ENCODE measurements around the gene RHBDD1.

DNA sequence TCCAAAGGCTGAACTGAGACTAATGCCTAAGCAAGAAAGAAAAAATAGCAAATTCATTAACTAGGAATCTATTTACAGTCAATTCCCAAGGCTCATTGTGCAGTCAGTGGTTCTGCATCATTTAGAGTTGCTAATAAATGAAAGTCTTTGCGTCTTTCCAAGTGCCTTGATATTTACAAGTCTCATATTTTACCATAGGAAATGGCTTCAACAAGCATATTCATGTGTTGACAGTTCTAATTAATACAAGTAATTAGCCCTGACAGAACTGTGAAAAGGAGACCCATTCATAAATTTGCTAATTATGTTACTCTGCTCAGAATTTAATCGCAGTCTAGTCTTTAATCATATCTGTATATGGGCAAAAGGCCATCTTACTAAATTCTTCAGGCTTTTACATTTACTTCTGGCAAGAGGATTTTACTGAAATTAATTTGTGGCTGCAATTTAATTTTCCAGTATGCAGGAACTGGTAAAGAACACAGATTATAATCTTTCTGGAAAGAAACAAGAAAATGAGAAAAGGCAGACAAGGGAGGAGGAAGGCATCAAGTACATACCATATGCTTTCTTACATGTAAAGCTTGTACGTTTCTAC, 126.4 kb downstream of the RHBDD1 start:
- TF ChIP-seq, protein P1, sequence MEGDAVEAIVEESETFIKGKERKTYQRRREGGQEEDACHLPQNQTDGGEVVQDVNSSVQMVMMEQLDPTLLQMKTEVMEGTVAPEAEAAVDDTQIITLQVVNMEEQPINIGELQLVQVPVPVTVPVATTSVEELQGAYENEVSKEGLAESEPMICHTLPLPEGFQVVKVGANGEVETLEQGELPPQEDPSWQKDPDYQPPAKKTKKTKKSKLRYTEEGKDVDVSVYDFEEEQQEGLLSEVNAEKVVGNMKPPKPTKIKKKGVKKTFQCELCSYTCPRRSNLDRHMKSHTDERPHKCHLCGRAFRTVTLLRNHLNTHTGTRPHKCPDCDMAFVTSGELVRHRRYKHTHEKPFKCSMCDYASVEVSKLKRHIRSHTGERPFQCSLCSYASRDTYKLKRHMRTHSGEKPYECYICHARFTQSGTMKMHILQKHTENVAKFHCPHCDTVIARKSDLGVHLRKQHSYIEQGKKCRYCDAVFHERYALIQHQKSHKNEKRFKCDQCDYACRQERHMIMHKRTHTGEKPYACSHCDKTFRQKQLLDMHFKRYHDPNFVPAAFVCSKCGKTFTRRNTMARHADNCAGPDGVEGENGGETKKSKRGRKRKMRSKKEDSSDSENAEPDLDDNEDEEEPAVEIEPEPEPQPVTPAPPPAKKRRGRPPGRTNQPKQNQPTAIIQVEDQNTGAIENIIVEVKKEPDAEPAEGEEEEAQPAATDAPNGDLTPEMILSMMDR (IDR thresholded peaks at IDR 0.05): no peak
- TF ChIP-seq POLR2A (IDR thresholded peaks at IDR 0.05): no peak

Measured in lower leg skin (tissue), 3 donors.